Right kidney (tissue), 1 donor: Measurements from ENCODE around the gene ATP8A1.

Experiments used
- DNase-seq: peaks from one replicate; pipeline ENCODE4 v3.0.0-alpha.2; 2016

ATP8A1 gene

DNA sequence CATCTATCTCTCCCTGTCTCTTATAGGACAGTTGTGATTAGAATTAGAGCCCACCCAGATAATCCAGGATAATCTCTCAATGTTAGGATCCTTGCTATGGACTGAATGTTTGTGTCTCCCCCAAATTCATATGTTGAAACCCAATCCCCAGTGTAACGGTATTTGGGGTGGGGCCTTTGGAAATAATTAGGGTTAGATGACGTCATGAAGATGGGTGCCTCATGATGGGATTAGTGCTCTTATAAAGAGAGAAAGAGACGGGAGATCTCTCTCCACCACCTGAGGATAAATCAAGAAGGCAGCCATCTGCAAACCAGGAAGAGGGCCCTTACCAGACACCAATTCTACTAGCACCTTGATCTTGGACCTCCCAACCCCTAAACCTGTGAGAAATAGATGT, 293.3 kb downstream of the ATP8A1 start:
- no peak for DNase-seq

DNA sequence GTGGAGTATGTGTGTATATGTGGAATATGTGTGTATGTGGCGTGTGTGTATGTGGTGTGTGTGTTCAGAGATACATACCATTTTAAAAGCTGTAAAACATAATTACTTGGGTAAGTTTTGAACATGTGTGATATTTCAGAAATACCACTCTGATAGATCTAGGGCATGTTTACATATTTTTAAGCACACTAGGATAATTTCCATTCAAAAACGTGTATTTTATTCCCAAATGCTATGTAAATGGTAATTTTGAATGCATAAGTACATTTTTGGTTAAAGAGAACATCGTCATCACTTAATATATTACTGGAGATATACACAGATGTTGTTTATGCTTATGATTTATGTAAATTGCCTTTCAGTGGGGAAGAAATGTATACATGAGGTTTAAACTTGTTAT, 294.3 kb downstream of the ATP8A1 start:
- no peak for DNase-seq

DNA sequence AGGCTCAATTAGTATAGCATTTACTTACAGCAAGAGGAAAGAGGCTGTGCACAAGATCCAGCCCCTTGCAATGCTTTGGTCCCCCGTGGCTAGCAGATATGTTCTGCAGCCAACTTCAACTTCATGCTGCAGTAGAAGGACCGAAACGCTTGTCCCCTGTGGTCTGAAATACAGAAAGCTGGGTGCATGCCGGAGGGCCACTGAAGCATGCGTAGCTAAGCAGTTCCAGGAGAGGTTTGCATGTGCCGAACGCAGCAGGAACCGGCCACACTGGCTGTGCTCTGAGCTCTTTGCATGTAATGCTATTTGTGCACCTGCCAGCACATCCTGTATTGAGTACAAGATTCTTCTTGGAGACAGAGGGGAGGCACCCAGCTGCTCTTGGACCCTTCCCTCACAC, 295.4 kb downstream of the ATP8A1 start:
- DNase-seq, result no peak

DNA sequence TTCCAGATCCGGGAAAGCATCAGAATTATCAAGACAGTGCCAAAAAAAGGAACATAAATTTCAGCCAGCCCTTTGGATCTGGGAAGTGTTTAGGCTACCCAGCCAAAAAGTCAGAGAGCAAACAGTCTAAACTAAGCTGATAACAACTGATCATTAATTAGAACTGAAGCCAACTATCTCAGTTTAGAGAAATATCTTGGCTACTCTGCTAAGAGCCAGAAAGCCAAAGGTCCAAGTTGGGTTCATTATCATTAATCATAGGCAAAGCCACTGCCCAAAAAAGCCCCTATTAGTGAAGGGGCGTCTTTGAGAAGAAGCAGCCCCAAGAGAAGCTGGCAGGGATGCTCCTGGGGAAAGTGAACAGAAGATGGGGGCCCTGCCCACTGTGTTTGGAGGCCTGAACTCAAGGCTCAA, 296.6 kb downstream of the ATP8A1 start:
- DNase-seq, result peak; percentile 49

DNA sequence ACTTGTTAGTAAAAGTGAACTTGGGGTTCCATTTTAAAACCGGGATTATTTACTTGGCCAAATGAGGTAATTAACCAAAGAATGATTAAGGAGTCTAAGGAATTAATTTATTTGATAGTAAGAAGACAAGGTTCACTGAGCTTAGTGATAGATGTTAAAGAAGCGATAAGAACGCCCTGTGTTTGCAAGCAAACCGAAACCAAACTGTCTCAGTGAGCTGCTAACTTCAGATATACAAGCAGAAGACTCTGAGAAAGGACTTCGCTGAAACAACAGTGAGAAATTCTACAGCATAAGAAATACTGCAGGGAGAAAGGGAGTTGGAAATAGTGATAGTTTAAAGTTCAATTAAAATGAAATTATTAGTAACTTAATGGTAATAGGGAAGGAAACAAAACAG, 297.2 kb downstream of the ATP8A1 start:
- no peak for DNase-seq
